Transverse colon (tissue), 4 donors: ENCODE measurements around the gene NRXN2. TPM values are rescaled to one million over a fixed set of nuclear protein-coding genes. Genes with fewer than 3 reads are reported as not detected.

Experiments used
- DNase-seq: peaks from one replicate; pipeline ENCODE4 v3.0.0-alpha.2; 2019
- H3K27ac ChIP-seq, 4 donors: fragments of 200-600 bp; sonication (generic); 2 replicates each; pipeline ENCODE4 v1.5.1; 2016 to 2018; ENCODE audit warnings: inconsistent platforms in 4 of 4
- H3K27me3 ChIP-seq: fragments of 200-600 bp; sonication (generic); 2 replicates; pipeline ENCODE4 v1.5.1; 2017; ENCODE audit warnings: inconsistent platforms
- H3K36me3 ChIP-seq, 4 donors: fragments of 200-600 bp; sonication (generic); 2 replicates each; pipeline ENCODE4 v1.5.1; 2017 to 2019; ENCODE audit warnings: inconsistent platforms in 4 of 4
- H3K4me1 ChIP-seq, 4 donors: fragments of 200-600 bp; sonication (generic); 2 replicates each; pipeline ENCODE4 v1.5.1; 2017 to 2020; ENCODE audit warnings: inconsistent platforms in 4 of 4
- H3K4me3 ChIP-seq, 4 donors: fragments of 200-600 bp; sonication (generic); 1 replicate in 1 of 4; 2 replicates in 3 of 4; pipeline versions ENCODE4 v1.5.1 to v1.6.1; 2017 to 2019; ENCODE audit warnings: inconsistent platforms in 4 of 4
- H3K9me3 ChIP-seq, 2 donors: fragments of 200-600 bp; sonication (generic); 2 replicates each; pipeline ENCODE4 v1.5.1; 2017 to 2019; ENCODE audit warnings: inconsistent platforms in 2 of 2
- EP300 ChIP-seq: sonication (generic); formaldehyde crosslinking; IDR thresholded peaks from one replicate; pipeline ENCODE4 v1.6.1; 2017; ENCODE audit warnings: antibody characterized with exemption, low read depth
- POLR2A ChIP-seq: fragments of 450-650 bp; IDR thresholded peaks from one replicate; pipeline ENCODE4 v1.6.1; 2016; ENCODE audit warnings: antibody characterized with exemption, mild to moderate bottlenecking, moderate library complexity
- POLR2AphosphoS5 ChIP-seq, 3 donors: sonication (generic); formaldehyde crosslinking; IDR thresholded peaks; one replicate each; pipeline ENCODE4 v1.6.1; 2016; ENCODE audit warnings: antibody characterized with exemption in 3 of 3
- WGBS, 2 donors: methylation state at CpG; one replicate each; pipeline ENCODE4 v1.1.5; 2018; ENCODE audit warnings: low coverage in 1 of 2; 5-methylcytosine and 5-hydroxymethylcytosine counted together
- in situ Hi-C, 4 donors: fragments of 200-750 bp; cut with MboI; loops; one replicate each; pipeline versions ENCODE4 v1.15.0 to v1.15.1; 2017; ENCODE audit warnings: low sequenced_read_pairs in 3 of 4, low pct_ligation_motif_present in 1 of 4, low pct_unique_long_range_greater_than_20kb in 1 of 4
- intact Hi-C: fragments of 100-400 bp; cut with DNase I; formaldehyde crosslinking; loops from one replicate; pipeline ENCODE4 v1.15.1; 2023; ENCODE audit warnings: low total_unique reads
- total RNA-seq, 4 donors: library from RNA; depleted of rRNA; stranded (reverse); fragments of >200 nt; gene quantifications; one replicate each; pipeline ENCODE4 v1.1.0, GENCODE V29; 2016
- TF ChIP-seq, protein P1 (sequence below), 5 experiments: fragments of 200-600 bp in 3 of 5; fragments of 450-650 bp in 2 of 5; sonication (generic) in 3 of 5; IDR thresholded peaks; 1 replicate in 2 of 5; 2 replicates in 3 of 5; pipeline ENCODE4 v1.5.1; 2016 to 2017; ENCODE audit warnings: antibody characterized with exemption in 5 of 5, inconsistent platforms in 3 of 5, mild to moderate bottlenecking in 2 of 5, moderate library complexity in 1 of 5

NRXN2 gene
- total RNA-seq, 4 donors from 2014 or later: 2.9 to 7.4 (median 6.8) TPM

DNA sequence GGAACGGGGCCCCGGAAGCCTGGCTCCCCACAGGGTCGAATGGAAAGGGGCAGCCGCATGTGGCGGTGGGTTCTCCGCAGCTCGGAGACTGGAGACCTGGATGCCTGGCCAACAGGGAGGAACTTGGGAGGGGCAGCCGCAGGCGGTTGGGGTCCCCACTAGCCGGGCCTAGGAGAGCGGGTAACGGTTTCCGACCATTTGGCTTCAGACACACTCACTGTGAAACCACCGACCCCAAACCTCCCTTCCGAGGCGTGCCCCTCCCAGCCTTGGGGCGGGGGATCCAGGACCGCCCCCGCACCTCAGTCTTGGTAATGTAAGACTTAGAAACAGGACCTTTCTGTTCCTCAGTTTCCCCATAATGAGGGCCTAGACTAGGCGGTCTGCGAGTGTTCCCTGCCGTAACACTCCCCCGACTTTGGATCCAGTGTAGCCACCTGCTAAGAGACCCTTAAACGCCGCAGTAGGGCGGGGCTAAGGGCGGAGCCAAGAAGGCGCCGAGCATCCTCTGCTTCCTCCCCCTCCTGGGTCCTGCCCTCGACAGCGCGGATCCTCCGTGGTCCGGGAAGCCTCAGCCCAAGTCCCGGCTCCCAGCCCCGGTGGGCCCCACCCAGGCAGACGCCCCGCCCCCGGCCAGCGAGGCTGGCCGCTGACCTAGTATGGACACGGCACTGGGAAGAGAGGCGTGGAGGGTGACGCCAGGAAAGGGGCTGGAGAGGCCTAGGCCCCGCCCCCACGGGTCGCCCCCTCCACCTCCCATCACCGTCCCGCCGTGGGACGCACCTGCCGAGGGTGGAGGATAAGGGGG, 22.7 kb upstream of the NRXN2 start:
- no peaks in the 10 kb centered on the region for H3K9me3 ChIP-seq
- intact Hi-C loops (no loop called here), in situ Hi-C loops (no loop called here)
- peak overlapping the region; percentile 11 to 56 (median 46) for H3K4me3 ChIP-seq
- H3K27ac ChIP-seq: peak overlapping the region; percentile 85 to 95 (median 88)
- H3K36me3 ChIP-seq: no peaks in the 10 kb centered on the region
- H3K27me3 ChIP-seq: peaks cover 53% of the 10 kb centered on the region
- DNase-seq: peak; percentile 77
- TF ChIP-seq POLR2A (peak; percentile 6), POLR2AphosphoS5 (IDR thresholded peaks at IDR 0.05) (peak; percentile 65 to 75 (median 69))
- TF ChIP-seq, protein P1, sequence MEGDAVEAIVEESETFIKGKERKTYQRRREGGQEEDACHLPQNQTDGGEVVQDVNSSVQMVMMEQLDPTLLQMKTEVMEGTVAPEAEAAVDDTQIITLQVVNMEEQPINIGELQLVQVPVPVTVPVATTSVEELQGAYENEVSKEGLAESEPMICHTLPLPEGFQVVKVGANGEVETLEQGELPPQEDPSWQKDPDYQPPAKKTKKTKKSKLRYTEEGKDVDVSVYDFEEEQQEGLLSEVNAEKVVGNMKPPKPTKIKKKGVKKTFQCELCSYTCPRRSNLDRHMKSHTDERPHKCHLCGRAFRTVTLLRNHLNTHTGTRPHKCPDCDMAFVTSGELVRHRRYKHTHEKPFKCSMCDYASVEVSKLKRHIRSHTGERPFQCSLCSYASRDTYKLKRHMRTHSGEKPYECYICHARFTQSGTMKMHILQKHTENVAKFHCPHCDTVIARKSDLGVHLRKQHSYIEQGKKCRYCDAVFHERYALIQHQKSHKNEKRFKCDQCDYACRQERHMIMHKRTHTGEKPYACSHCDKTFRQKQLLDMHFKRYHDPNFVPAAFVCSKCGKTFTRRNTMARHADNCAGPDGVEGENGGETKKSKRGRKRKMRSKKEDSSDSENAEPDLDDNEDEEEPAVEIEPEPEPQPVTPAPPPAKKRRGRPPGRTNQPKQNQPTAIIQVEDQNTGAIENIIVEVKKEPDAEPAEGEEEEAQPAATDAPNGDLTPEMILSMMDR (IDR thresholded peaks at IDR 0.05): no peak
- WGBS, 2 donors: 3% methylated on average over 6 to 34 of the region's 52 CpGs
- H3K4me1 ChIP-seq: peaks cover 6 to 41% (median 34%) of the 10 kb centered on the region in 4 donors

DNA sequence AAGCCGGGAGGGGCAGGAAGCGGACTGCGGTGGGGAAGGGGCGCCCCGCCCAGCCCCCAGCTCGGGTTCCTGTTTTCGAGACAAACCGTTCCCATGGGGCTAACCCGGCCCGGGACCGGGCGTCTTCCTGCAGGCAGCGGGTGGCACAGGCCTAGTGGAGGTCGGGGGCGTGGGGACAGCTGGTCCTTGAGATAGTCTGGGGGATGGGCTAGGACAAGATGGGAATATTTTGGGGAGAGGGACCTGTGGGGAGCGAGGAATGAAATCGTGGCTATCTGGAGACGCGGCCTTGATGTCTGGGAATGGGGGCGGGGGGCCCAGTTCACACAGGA, 22.2 kb upstream of the NRXN2 start:
- in situ Hi-C loops: no loop called here
- TF ChIP-seq POLR2A (peak; percentile 40), POLR2AphosphoS5 (IDR thresholded peaks at IDR 0.05) (no peak), EP300 (no peak)
- TF ChIP-seq, protein P1 (IDR thresholded peaks at IDR 0.05): no peak
- intact Hi-C loops: no loop called here
- Histone ChIP-seq H3K9me3 (no peaks in the 10 kb centered on the region), H3K27ac (peak overlapping the region; percentile 85 to 95 (median 88)), H3K36me3 (no peaks in the 10 kb centered on the region), H3K4me1 (peaks cover 6 to 41% (median 34%) of the 10 kb centered on the region in 4 donors), H3K27me3 (peaks cover 57% of the 10 kb centered on the region), H3K4me3 (peak overlapping the region; percentile 11 to 56 (median 46))
- peak; percentile 81 for DNase-seq
- WGBS, 2 donors: 0 to 2% methylated on average over 7 to 18 of the region's 20 CpGs

DNA sequence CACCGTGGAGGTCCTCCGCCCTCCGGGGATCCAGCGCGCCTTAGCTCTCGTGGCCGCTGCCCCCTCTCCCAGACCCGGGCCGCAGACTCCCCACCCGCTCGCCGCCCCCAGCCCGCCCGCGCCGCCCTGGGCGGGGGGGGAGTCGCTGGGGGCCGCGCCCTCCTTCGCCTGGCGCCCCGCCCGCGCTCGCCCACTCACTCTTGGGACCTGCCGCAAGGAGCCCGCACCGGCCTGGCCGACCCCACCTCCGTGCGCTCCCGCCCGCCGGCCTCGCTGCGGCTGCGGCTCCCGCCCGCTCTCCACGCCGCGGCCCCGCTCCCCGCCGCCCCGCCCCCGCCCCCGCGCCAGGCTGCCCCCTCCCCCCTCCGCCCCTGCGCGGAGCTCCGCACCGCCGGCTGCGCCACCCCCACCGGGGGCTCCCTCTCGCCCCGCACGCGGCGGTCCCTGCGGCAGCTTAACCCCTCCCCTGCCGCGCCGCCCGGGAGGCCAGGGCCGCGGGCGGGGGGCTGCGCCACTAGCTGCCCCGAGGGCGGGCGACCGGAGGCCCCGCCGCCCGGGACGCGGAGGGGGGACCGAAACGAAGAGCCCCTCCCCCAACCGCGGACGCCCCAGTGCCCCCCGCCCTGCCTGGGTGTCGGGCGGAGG, 21.7 kb upstream of the NRXN2 start:
- in situ Hi-C loops (no loop called here), intact Hi-C loops (no loop called here)
- no peak for DNase-seq
- Histone ChIP-seq H3K4me3 (peak overlapping the region; percentile 28 to 56 (median 46)), H3K4me1 (peaks cover 6 to 41% (median 34%) of the 10 kb centered on the region in 4 donors), H3K27me3 (peaks cover 57% of the 10 kb centered on the region), H3K36me3 (no peaks in the 10 kb centered on the region), H3K27ac (peak overlapping the region; percentile 85 to 95 (median 88)), H3K9me3 (no peaks in the 10 kb centered on the region)
- 6% methylated on average over 9 of the region's 89 CpGs; no CpG with 5 or more reads in 1 of the 2 donors for WGBS, 2 donors
- TF ChIP-seq EP300: no peak
- TF ChIP-seq, protein P1 (IDR thresholded peaks at IDR 0.05): no peak
- no peak for TF ChIP-seq POLR2A
- no peak for TF ChIP-seq POLR2AphosphoS5 (IDR thresholded peaks at IDR 0.05)
